Stimulated activated CD8-positive, alpha-beta memory T cell treated with anti-CD3 and anti-CD28 coated beads, Interleukin-4, amount 100 ng/mL, for 24 hours (primary cell): ENCODE data around the gene SLC44A5.
"Not testable (repeated sequence)": the region's sequence is repeated elsewhere in the genome, so short reads cannot be mapped to it uniquely, and the experiment has no call there.

Source experiments
- DNase-seq: peaks from one replicate; pipeline ENCODE4 v3.0.0-alpha.2; 2020; ENCODE audit warnings: low read depth

Gene SLC44A5

DNA sequence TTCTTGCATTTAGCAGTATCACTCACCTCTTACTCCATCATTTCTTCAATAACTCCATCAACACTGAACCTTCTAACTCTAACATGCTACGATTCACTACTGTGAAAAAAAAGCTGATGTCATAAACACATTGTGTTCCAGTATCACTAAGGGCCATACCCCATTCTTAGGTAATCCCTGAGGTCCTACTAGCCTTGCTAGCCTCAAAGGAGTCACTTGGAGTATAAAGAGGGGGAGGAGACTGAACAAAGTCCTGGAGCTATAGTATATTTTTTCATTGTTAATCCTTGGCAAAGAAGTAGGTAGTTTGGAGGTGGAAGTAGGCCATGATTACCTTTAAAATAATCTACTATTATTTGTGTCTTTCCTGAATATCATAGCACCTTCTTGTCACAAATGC is at the start of gene SLC44A5:
Gene SLC44A5, minus strand, starts transcription at position 101 of the 400 bp plus-strand sequence. CDS start 69,667 bp downstream, outside the sequence.
- no peak for DNase-seq

GRCh38 chr1:75655931-75656330 is 45.0 kb upstream of the SLC44A5 start:
- DNase-seq: no peak

DNA sequence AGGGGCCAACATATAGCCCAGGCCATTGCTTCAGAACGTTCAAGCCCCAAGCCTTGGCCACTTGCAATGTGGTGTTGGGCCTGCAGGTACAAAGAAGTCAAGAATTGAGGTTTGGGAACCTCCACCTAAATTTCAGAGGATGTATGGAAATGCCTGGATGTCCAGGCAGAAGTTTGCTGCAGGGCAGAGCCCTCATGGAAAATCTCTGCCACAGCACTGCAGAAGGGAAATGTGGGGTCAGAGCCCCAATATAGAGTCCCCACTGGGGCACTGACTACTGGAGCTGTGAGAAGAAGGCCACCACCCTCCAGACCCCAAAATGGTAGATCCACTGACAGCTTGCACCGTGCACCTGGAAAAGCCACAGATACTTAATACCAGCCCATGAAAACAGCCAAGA is 36.3 kb upstream of the SLC44A5 start:
- DNase-seq: not testable (repeated sequence)

- DNase-seq: not testable (repeated sequence)
Measured at GRCh38 chr1:75645153-75645552, 34.2 kb upstream of the SLC44A5 start.

DNA sequence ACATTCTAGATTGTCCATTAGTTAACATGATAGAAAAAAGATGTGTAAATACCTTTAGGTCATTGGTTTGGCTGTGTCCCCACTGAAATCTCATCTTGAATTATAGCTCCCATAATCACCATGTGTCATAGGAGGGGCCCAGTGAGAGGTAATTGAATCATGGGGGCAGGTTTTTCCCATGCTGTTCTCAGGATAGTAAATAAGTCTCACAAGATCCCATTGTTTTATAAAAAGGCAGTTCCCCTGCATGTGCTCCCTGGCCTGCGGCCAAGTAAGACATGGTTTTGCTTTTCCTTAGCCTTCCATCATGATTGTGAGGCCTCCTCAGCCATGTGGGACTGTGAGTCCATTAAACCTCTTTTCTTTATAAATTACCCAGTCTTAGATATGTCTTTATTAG is 32.5 kb upstream of the SLC44A5 start:
- DNase-seq: no peak

DNA sequence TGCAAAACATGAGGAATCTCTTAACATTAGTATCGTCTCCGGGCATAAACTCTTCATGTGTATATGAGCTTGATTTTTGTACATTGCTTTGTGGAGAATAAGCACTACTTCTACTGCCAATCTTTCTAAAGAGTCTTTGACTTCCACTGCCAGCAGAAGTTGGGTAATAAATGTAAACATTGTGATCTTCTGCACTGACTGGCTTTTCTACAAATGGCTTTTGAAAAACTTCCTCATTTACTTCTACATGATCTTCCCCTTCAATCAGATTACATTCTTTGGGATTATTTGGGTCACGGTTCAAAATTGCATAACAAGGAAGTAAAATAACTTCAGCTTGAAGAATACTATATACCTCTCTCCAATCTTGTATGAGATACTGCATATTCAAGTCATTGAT is 30.4 kb upstream of the SLC44A5 start:
- no peak for DNase-seq

- no peak for DNase-seq
Measured at GRCh38 chr1:75640137-75640536, 29.2 kb upstream of the SLC44A5 start.

DNA sequence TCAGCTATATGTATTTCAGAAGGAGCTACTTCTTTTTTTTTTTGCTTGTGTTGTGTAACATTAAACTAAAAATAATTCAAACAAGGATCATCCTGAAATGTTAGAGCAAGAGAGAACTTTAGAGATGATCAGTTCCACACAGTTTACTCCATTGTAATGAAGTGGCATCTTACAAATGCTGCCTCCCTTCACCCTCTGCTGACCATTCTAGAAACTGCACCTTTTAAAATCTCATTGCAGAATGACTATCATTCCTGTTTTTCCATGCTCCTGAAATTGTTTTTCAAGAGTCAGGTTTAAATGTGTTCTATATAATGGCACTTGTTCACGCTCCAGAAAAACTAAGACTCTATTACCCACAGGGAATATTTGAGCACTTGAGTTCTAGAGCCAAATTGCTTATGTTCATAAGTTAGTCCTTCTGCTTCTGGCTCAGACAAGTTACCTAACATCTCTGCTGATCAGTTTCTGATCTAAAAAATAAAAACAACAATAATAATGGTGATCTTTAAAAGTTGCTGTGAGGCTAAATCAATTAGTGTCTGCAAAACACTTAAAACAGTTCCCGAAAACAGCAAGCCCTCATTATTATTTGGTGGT is 21.5 kb upstream of the SLC44A5 start:
- DNase-seq: no peak

DNA sequence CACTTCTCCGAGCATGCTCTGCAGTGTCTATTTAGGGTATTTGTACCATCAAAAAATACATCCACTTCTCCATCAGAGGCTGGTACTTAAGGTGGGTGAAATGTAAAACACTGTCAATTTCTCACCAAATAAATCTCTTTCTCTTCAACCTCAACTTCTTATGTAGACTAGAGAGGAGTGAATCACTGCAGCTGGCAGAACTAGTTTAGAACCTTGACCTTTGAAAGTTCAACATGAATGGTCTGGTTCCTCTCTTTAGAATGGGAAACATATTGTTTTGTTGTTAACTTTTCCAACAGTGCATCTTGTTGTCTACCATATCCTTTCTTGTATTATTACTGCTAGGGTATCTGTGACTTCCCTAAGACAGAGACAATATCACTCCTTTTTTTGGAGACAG is 20.1 kb upstream of the SLC44A5 start:
- DNase-seq: no peak

DNA sequence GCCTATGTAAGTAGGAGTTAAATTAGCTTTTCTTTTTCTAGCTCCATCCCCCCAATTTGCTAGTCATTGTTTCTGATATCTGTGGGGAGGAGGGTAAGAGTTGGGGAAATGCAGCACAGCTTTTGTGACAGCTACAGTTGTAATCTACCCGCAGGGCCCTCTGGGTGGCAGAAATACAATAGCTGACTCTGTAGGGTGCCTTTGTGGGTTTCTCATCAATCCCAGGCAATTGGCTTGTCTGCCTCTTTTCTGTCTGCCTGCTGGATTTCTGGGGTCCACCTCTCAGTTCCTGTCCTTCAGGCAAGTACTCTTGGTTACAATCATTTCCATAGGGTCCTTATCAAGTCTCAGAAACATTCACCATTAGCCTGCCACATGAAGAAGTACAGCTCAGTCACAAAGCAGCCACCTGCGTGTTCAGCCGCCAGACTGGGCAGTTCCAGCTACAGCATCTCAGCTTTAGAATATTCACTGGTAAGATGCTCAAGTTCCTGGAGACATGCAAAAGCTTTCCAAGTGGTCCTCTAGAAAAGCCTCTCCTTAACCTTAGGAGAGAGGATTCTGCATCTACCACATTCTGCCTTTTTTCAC is 19.2 kb upstream of the SLC44A5 start:
- no peak for DNase-seq

DNA sequence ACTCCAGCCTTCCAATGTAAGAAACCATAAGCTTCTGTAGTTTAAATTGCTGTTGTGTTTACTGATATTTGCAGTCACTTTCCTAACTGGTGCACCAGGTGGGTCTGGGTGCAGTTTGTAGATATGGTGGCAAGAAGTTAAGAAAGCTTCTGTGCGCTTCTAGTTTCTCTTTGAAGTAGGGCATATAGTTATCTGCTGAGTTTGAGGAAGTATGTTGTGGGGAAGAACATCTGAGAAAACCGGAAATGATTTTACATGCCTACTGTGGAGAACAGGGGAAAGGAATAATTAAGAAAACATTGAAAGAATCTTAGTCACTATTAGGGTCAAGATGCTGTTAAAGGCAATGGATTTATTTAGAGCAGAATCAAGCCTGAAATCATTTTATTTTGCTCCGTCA is 14.9 kb upstream of the SLC44A5 start:
- DNase-seq: no peak

DNA sequence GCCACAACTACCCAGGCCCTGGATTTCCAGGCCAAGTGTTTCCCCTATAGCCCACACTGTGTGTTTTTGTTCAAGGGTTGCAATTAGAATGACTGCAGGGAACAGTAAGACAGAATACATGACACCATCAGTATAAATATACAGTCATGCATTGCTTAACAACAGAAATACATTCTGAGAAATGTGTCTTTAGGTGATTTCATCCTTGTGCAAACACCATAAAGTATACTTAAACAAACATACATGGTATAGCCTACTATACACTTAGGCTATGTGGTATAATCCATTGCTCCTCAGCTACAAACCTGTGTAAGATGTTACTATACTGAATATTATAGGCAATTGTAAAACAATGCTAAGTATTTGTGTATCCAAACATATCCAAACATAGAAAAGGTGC is 7.5 kb upstream of the SLC44A5 start:
- no peak for DNase-seq

- DNase-seq: no peak
Measured at GRCh38 chr1:75616436-75617433, 5.8 kb upstream of the SLC44A5 start.

DNA sequence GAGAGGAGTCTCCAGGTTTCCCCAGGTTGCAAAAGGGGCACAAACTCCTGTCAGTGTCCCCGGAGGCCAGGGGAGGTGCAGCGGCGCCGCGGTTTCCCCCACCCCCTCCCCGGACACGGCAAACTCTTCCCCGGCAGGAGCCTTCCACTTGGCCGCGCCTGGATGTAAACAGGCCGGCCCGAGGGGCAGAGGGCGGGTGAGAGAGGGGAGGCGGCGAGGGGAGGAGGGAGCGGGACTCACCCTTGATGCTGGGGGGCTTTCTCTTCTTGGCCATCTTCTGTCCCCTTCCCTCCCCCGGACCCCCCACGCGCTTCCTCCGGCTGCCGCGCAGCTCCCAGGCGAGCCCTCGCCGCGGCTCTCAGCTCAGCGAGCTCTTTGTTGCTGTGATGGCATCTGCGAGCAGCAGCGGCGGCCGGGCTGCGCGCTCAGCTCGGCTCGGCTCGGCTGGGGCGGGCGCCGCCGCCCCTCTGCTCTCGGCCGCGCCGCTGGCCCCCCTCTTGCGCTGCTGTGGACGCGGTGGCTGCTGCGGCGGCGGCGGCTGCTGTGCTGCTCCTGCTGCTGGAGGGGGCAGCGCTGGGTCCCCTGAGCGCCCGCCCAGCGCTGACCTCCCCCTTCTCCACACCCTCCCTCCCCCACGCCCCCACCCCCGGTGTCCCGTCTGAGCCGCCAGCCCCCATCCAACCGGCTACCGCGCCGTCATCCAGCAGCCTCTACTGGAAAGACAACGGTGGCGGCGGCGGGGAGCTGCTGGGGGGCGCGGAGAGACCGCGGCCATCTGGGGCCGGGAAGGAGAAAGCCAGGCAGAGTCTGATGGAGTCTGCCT is 4.9 kb upstream of the SLC44A5 start:
- DNase-seq: no peak

- no peak for DNase-seq
Measured at GRCh38 chr1:75614399-75614756, 3.5 kb upstream of the SLC44A5 start.

GRCh38 chr1:75613916-75614315 is 3.0 kb upstream of the SLC44A5 start:
- no peak for DNase-seq

DNA sequence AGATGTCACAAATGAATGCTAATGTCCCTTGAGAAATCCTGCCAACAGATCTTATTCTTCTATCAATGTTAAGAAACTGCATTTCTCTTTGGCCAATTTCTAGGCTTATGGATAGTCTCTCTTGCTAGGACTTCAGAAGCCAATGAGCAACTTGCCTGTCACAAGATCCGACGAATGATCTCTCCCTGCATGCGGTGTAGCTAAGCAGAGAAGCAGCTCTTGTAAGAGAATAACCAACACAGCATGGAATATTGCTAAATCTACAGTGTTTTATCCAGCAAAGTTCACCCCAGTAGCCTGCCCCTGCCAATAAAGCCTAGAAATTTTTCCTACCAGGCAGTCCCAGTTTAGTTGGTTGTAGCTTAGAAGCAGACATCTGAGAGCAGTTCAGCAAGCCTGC is 2.1 kb upstream of the SLC44A5 start:
- DNase-seq: no peak

DNA sequence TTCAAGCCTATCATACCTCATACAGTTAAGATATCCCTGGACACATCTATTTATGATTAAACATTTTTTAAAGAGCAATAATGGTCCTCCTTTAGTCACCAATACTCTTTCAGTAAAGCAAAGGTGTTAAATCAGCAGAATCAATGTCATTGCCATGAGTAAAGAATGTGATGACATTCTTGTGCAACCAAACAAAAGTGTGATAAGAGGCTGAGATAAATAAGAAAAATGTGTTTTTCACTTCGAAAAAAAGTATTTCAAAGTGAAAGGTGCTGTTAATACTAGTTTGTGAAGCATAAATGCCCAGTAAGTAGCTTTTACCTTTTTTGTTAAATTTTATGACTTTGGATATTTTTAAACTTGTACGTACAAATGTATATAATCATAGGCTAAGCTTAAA is 8.4 kb downstream of the SLC44A5 start:
- DNase-seq: no peak

GRCh38 chr1:75600781-75601180 is 10.1 kb downstream of the SLC44A5 start:
- no peak for DNase-seq

DNA sequence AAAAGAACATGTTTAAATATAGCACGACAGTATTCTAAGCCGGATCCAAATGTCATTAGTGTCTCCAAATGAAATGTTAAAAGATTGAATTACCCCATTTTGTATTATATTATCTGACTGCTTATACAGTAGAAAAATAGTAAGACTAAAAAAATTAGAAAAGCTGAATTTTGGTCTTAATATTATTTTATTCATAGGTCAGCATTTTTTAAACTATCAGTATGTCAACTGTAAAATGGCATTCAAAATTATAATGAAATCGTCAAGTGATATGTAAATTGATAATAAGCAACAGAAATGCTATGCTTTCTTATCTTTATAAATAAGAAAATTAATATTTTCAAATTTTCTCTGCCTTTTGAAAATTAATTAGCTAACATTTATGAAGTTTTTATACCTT is 16.6 kb downstream of the SLC44A5 start:
- no peak for DNase-seq

- not testable (repeated sequence) for DNase-seq
Measured at GRCh38 chr1:75593457-75593856, 17.5 kb downstream of the SLC44A5 start.

GRCh38 chr1:75589637-75590036 is 21.3 kb downstream of the SLC44A5 start:
- no peak for DNase-seq
